ENCODE results near the gene ZNF423.
A peak's percentile ranks its signal among the peaks of the same experiment; 100 is the strongest.

Gene ZNF423

DNA sequence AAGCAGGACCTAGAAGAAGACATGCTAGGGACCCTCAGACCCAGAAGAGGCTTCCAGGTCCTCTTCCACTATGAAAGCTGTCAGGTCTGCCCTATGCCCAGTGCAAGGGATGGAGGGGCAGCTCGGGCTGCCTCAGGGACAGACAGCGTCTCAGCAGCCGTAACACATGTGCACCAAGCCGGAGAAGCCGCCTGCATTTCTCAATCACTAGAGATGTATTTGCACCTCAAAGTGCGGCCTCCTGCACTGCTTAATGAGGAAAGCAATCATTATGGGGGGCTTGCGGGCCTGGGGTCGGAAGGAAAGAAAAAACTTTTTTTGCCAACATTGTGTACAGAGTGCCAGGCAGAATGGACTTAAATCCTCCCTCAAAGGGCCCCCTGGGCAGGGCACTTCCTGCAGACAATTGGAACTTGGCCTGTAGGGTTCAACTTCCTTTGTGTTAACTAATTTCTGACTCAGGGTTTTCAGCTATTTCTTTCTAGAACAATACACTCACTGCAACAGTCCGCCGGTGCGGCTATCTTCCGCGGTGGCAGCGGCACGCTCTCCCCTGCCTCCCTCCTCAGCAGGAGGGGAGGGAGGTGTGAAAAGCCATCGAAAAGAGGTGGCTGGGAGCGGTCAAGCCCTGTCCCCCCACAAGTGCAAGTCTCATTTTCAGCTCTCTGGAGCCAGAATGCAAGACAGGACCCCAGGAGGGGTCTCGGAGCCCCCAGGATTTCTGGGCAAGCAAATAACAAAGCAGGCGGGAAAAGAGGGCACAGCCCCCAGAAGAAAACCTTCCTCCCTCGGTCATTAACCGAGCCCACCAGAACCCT lies 101.2 kb downstream of the ZNF423 start:
- Histone ChIP-seq H3K9ac (ENCODE audit: low read depth, low read length) (no peak overlapping the region), H3K4me1 (ENCODE audit: control insufficient read depth, insufficient read depth, low read length) (peaks cover 32% of the 10 kb centered on the region), H3K9me3 (ENCODE audit: control insufficient read depth, insufficient read depth, low read length) (no peaks in the 10 kb centered on the region), H3K36me3 (ENCODE audit: control insufficient read depth, insufficient read depth, low read length) (no peaks in the 10 kb centered on the region), H3K27me3 (ENCODE audit: control insufficient read depth, insufficient read depth, low read length) (no peaks in the 10 kb centered on the region), H3K4me3 (ENCODE audit: low read depth, low read length) (peak overlapping the region; percentile 31)

DNA sequence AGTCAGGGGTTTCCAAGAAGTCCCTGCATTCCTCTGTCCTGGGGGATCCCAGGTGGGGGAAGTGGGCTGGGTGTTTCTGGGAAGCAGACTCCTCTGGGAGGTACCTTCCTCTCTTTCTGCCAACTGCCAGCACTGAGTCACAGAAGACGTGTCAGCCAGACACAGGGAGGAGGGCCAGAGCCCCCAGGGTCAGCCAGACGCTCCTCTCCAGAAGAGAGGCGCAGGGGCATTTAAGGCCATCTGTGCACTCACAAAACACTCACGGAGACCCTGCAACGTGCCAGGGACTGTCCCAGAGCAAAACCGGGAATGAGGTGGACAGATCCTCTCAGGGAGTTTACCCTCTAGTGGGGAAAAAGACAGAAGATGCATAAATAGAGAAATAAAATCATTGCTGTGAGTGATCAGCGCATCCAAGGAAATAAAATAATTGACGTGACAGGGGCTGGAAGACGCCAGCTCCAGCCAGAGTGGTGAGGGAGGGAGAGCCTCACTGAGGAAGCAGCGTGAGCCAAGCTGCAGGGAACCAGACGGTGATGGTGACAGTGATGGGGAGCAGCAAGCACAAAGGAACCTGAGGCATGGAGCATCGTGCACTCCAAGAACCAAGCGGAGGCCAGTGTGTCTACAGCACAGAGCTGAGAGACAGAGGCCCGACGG lies 105.4 kb downstream of the ZNF423 start:
- Histone ChIP-seq H3K9ac (ENCODE audit: low read depth, low read length) (no peak overlapping the region), H3K4me1 (ENCODE audit: control insufficient read depth, insufficient read depth, low read length) (peaks cover 26% of the 10 kb centered on the region), H3K4me3 (ENCODE audit: low read depth, low read length) (no peak overlapping the region), H3K9me3 (ENCODE audit: control insufficient read depth, insufficient read depth, low read length) (no peaks in the 10 kb centered on the region), H3K36me3 (ENCODE audit: control insufficient read depth, insufficient read depth, low read length) (peaks cover 2% of the 10 kb centered on the region), H3K27me3 (ENCODE audit: control insufficient read depth, insufficient read depth, low read length) (no peaks in the 10 kb centered on the region)

- Histone ChIP-seq H3K27me3 (ENCODE audit: control insufficient read depth, insufficient read depth, low read length) (no peaks in the 10 kb centered on the region), H3K4me3 (ENCODE audit: low read depth, low read length) (peak overlapping the region; percentile 26), H3K9ac (ENCODE audit: low read depth, low read length) (peak overlapping the region; percentile 60), H3K4me1 (ENCODE audit: control insufficient read depth, insufficient read depth, low read length) (peaks cover 20% of the 10 kb centered on the region), H3K9me3 (ENCODE audit: control insufficient read depth, insufficient read depth, low read length) (no peaks in the 10 kb centered on the region), H3K36me3 (ENCODE audit: control insufficient read depth, insufficient read depth, low read length) (peaks cover 2% of the 10 kb centered on the region)
These were observed 106.1 kb downstream of the ZNF423 start for GRCh38 chr16:49749816-49750215.

DNA sequence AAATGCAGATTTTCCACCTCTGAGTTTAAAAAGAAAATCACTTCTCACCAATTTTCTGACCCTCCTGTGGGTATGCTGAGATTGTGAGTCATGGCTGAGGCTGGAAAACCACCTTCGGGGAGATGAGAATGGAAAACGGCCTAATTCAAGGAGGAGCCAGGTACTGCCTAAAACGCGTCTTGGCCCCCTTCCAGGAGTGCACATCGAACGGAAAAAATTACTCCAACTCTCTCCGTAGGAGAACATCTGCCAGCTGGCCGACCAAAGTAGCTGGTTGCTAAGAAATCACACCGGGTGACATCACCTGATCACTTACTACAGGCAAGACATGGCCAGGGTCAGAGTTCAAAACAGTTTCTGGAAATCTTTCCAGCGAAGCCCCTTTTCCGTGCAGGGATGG lies 107.6 kb downstream of the ZNF423 start:
- no peaks in the 10 kb centered on the region for H3K9me3 ChIP-seq (ENCODE audit: control insufficient read depth, insufficient read depth, low read length)
- peaks cover 2% of the 10 kb centered on the region for H3K36me3 ChIP-seq (ENCODE audit: control insufficient read depth, insufficient read depth, low read length)
- peaks cover 16% of the 10 kb centered on the region for H3K4me1 ChIP-seq (ENCODE audit: control insufficient read depth, insufficient read depth, low read length)
- no peak overlapping the region for H3K4me3 ChIP-seq (ENCODE audit: low read depth, low read length)
- H3K9ac ChIP-seq (ENCODE audit: low read depth, low read length) = no peak overlapping the region
- H3K27me3 ChIP-seq (ENCODE audit: control insufficient read depth, insufficient read depth, low read length) = no peaks in the 10 kb centered on the region

- Histone ChIP-seq H3K9ac (ENCODE audit: low read depth, low read length) (no peak overlapping the region), H3K4me1 (ENCODE audit: control insufficient read depth, insufficient read depth, low read length) (peaks cover 16% of the 10 kb centered on the region), H3K4me3 (ENCODE audit: low read depth, low read length) (no peak overlapping the region), H3K36me3 (ENCODE audit: control insufficient read depth, insufficient read depth, low read length) (peaks cover 2% of the 10 kb centered on the region), H3K9me3 (ENCODE audit: control insufficient read depth, insufficient read depth, low read length) (no peaks in the 10 kb centered on the region), H3K27me3 (ENCODE audit: control insufficient read depth, insufficient read depth, low read length) (no peaks in the 10 kb centered on the region)
These were observed 108.3 kb downstream of the ZNF423 start for GRCh38 chr16:49747654-49748053.

- Histone ChIP-seq H3K27me3 (ENCODE audit: control insufficient read depth, insufficient read depth, low read length) (no peaks in the 10 kb centered on the region), H3K9me3 (ENCODE audit: control insufficient read depth, insufficient read depth, low read length) (no peaks in the 10 kb centered on the region), H3K9ac (ENCODE audit: low read depth, low read length) (no peak overlapping the region), H3K36me3 (ENCODE audit: control insufficient read depth, insufficient read depth, low read length) (peaks cover 2% of the 10 kb centered on the region), H3K4me3 (ENCODE audit: low read depth, low read length) (no peak overlapping the region), H3K4me1 (ENCODE audit: control insufficient read depth, insufficient read depth, low read length) (peaks cover 16% of the 10 kb centered on the region)
These were observed 109.4 kb downstream of the ZNF423 start for GRCh38 chr16:49746545-49746944.

- H3K36me3 ChIP-seq (ENCODE audit: control insufficient read depth, insufficient read depth, low read length) = peaks cover 2% of the 10 kb centered on the region
- H3K27me3 ChIP-seq (ENCODE audit: control insufficient read depth, insufficient read depth, low read length) = no peaks in the 10 kb centered on the region
- no peak overlapping the region for H3K9ac ChIP-seq (ENCODE audit: low read depth, low read length)
- H3K4me3 ChIP-seq (ENCODE audit: low read depth, low read length) = no peak overlapping the region
- H3K4me1 ChIP-seq (ENCODE audit: control insufficient read depth, insufficient read depth, low read length) = peaks cover 12% of the 10 kb centered on the region
- H3K9me3 ChIP-seq (ENCODE audit: control insufficient read depth, insufficient read depth, low read length) = no peaks in the 10 kb centered on the region
These were observed 110.6 kb downstream of the ZNF423 start for GRCh38 chr16:49745311-49745747.

- peaks cover 2% of the 10 kb centered on the region for H3K36me3 ChIP-seq (ENCODE audit: control insufficient read depth, insufficient read depth, low read length)
- H3K4me1 ChIP-seq (ENCODE audit: control insufficient read depth, insufficient read depth, low read length) = peaks cover 5% of the 10 kb centered on the region
- no peaks in the 10 kb centered on the region for H3K9me3 ChIP-seq (ENCODE audit: control insufficient read depth, insufficient read depth, low read length)
- no peaks in the 10 kb centered on the region for H3K27me3 ChIP-seq (ENCODE audit: control insufficient read depth, insufficient read depth, low read length)
- H3K4me3 ChIP-seq (ENCODE audit: low read depth, low read length) = no peak overlapping the region
- H3K9ac ChIP-seq (ENCODE audit: low read depth, low read length) = no peak overlapping the region
These were observed 111.4 kb downstream of the ZNF423 start for GRCh38 chr16:49744244-49745220.

- Histone ChIP-seq H3K4me3 (ENCODE audit: low read depth, low read length) (no peak overlapping the region), H3K36me3 (ENCODE audit: control insufficient read depth, insufficient read depth, low read length) (peaks cover under 1% of the 10 kb centered on the region), H3K27me3 (ENCODE audit: control insufficient read depth, insufficient read depth, low read length) (no peaks in the 10 kb centered on the region), H3K9ac (ENCODE audit: low read depth, low read length) (no peak overlapping the region), H3K9me3 (ENCODE audit: control insufficient read depth, insufficient read depth, low read length) (no peaks in the 10 kb centered on the region), H3K4me1 (ENCODE audit: control insufficient read depth, insufficient read depth, low read length) (no peaks in the 10 kb centered on the region)
These were observed 112.3 kb downstream of the ZNF423 start for GRCh38 chr16:49743658-49744057.

GRCh38 chr16:49743203-49743464 lies 112.8 kb downstream of the ZNF423 start:
- no peaks in the 10 kb centered on the region for H3K27me3 ChIP-seq (ENCODE audit: control insufficient read depth, insufficient read depth, low read length)
- H3K36me3 ChIP-seq (ENCODE audit: control insufficient read depth, insufficient read depth, low read length) = no peaks in the 10 kb centered on the region
- no peaks in the 10 kb centered on the region for H3K9me3 ChIP-seq (ENCODE audit: control insufficient read depth, insufficient read depth, low read length)
- H3K4me3 ChIP-seq (ENCODE audit: low read depth, low read length) = no peak overlapping the region
- H3K9ac ChIP-seq (ENCODE audit: low read depth, low read length) = no peak overlapping the region
- no peaks in the 10 kb centered on the region for H3K4me1 ChIP-seq (ENCODE audit: control insufficient read depth, insufficient read depth, low read length)

- no peaks in the 10 kb centered on the region for H3K9me3 ChIP-seq (ENCODE audit: control insufficient read depth, insufficient read depth, low read length)
- H3K27me3 ChIP-seq (ENCODE audit: control insufficient read depth, insufficient read depth, low read length) = no peaks in the 10 kb centered on the region
- no peaks in the 10 kb centered on the region for H3K36me3 ChIP-seq (ENCODE audit: control insufficient read depth, insufficient read depth, low read length)
- no peak overlapping the region for H3K9ac ChIP-seq (ENCODE audit: low read depth, low read length)
- no peak overlapping the region for H3K4me3 ChIP-seq (ENCODE audit: low read depth, low read length)
- no peaks in the 10 kb centered on the region for H3K4me1 ChIP-seq (ENCODE audit: control insufficient read depth, insufficient read depth, low read length)
These were observed 113.3 kb downstream of the ZNF423 start for GRCh38 chr16:49742428-49743202.
